ENCODE measurements around the gene LNX1.

GRCh38 chr4:53424280-53424679, 167.0 kb downstream of the LNX1 start:
- TF ChIP-seq CTCF (IDR thresholded peaks at IDR 0.05) (no peak), MAFK (IDR thresholded peaks at IDR 0.05; ENCODE audit: partially characterized antibody) (no peak), JUN (IDR thresholded peaks at IDR 0.05) (no peak), CEBPB (IDR thresholded peaks at IDR 0.05) (no peak), MAX (IDR thresholded peaks at IDR 0.05) (no peak), EP300 (IDR thresholded peaks at IDR 0.05) (no peak), RNF2 (IDR thresholded peaks at IDR 0.05; ENCODE audit: borderline replicate concordance, low read depth) (no peak)
